ENCODE measurements around the gene TBRG4. TPM values are rescaled to one million over a fixed set of nuclear protein-coding genes. Genes with fewer than 3 reads are reported as not detected.

Gene TBRG4
- total and polyA plus RNA-seq, 10 donors = 37.9 to 77.1 (median 57.9) TPM

GRCh38 chr7:45070254-45070642 lies 41.2 kb downstream of the TBRG4 start:
- Histone ChIP-seq H3K4me3 (no peak overlapping the region), H3K27me3 (replicated peaks in 1 of 7) (no peaks in the 10 kb centered on the region), H3K9me3 (no peaks in the 10 kb centered on the region), H3K4me1 (peaks cover 0 to 48% (median 6%) of the 10 kb centered on the region in 6 donors), H3K27ac (no peak overlapping the region), H3K36me3 (peaks cover 11 to 100% (median 97%) of the 10 kb centered on the region in 6 donors)
- 89 to 97% (median 94%) methylated on average over 1 of the region's 1 CpG for WGBS, 5 donors
- TF ChIP-seq CTCF (IDR thresholded peaks at IDR 0.05 in 8 of 11, conservative IDR thresholded peaks at IDR 0.05 in 3 of 11) (no peak), POLR2AphosphoS5 (IDR thresholded peaks at IDR 0.05) (no peak), POLR2A (IDR thresholded peaks at IDR 0.05) (no peak)
- DNase-seq = no peak
- intact Hi-C loops (cut with DNase I; ENCODE audit: low total_unique reads) = no loop called here

GRCh38 chr7:45069444-45070253 lies 41.8 kb downstream of the TBRG4 start:
- Histone ChIP-seq H3K27me3 (replicated peaks in 1 of 7) (no peaks in the 10 kb centered on the region), H3K27ac (no peak overlapping the region), H3K4me1 (peaks cover 0 to 54% (median 8%) of the 10 kb centered on the region in 6 donors), H3K9me3 (no peaks in the 10 kb centered on the region), H3K4me3 (no peak overlapping the region), H3K36me3 (peaks cover 11 to 100% (median 97%) of the 10 kb centered on the region in 6 donors)
- WGBS, 5 donors = 93 to 94% (median 93%) methylated on average over 14 to 15 of the region's 15 CpGs
- TF ChIP-seq POLR2AphosphoS5 (IDR thresholded peaks at IDR 0.05) (peak in 1 of 3 donors; percentile 17), POLR2A (IDR thresholded peaks at IDR 0.05) (no peak)
- DNase-seq = no peak
- intact Hi-C loops (cut with DNase I; ENCODE audit: low total_unique reads) = no loop called here

- Histone ChIP-seq H3K4me3 (no peak overlapping the region), H3K27ac (peak overlapping the region in 1 of 8 donors; percentile 23), H3K27me3 (replicated peaks in 1 of 7) (no peaks in the 10 kb centered on the region), H3K9me3 (no peaks in the 10 kb centered on the region), H3K36me3 (peaks cover 8 to 100% (median 95%) of the 10 kb centered on the region in 6 donors), H3K4me1 (peaks cover 0 to 63% (median 10%) of the 10 kb centered on the region in 6 donors)
- 89 to 97% (median 94%) methylated on average over 8 to 15 of the region's 15 CpGs for WGBS, 5 donors
- intact Hi-C loops (cut with DNase I; ENCODE audit: low total_unique reads) = no loop called here
- peak; percentile 66 for DNase-seq
- no peak for TF ChIP-seq CTCF (IDR thresholded peaks at IDR 0.05 in 8 of 11, conservative IDR thresholded peaks at IDR 0.05 in 3 of 11)
- TF ChIP-seq POLR2AphosphoS5 (IDR thresholded peaks at IDR 0.05) = peak in 1 of 3 donors; percentile 46
These were observed 43.1 kb downstream of the TBRG4 start for GRCh38 chr7:45068236-45069023.

- Histone ChIP-seq H3K4me3 (no peak overlapping the region), H3K27ac (no peak overlapping the region), H3K9me3 (no peaks in the 10 kb centered on the region), H3K36me3 (peaks cover 6 to 100% (median 87%) of the 10 kb centered on the region in 6 donors), H3K27me3 (replicated peaks in 1 of 7) (no peaks in the 10 kb centered on the region), H3K4me1 (peaks cover under 1 to 71% (median 19%) of the 10 kb centered on the region in 6 donors)
- 81 to 99% (median 91%) methylated on average over 3 of the region's 3 CpGs for WGBS, 5 donors
- intact Hi-C loops (cut with DNase I; ENCODE audit: low total_unique reads) = no loop called here
- DNase-seq = peak; percentile 49
- no peak for TF ChIP-seq POLR2A (IDR thresholded peaks at IDR 0.05)
- no peak for TF ChIP-seq CTCF (IDR thresholded peaks at IDR 0.05 in 8 of 11, conservative IDR thresholded peaks at IDR 0.05 in 3 of 11)
- no peak for TF ChIP-seq POLR2AphosphoS5 (IDR thresholded peaks at IDR 0.05)
These were observed 43.9 kb downstream of the TBRG4 start for GRCh38 chr7:45067582-45067981.

All from spleen (tissue), 11 donors.